ENCODE data around the gene HIVEP2.

HIVEP2 gene

DNA sequence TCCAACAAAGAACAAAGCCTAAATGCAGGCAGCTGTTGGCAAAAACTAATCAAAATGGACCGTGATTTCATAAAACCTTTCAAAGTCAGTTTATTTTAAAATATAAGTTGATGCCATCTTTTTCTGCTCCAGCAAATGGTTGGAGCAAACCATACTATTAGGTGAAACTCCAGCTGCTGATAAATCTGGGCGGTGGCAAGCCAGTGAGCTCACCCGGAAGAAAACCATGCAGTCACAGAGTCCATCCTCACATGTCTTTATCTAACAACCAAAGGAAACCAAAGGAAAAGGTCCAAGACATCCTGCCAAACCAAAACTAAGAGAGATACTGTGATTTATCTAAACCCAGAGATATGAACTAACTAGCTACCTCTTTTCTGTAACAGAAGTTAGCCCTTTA, 72.6 kb downstream of the HIVEP2 start:
- Histone ChIP-seq H3K4me1 (ENCODE audit: control insufficient read depth in 5 of 5, insufficient read depth in 5 of 5, low read length in 5 of 5) (peaks cover 2 to 31% (median 29%) of the 10 kb centered on the region in 5 donors), H3K27ac (ENCODE audit: low read depth, low read length) (peak overlapping the region; percentile 20), H3K4me3 (ENCODE audit: low read depth in 1 of 5, low read length in 5 of 5) (no peak overlapping the region), H3K27me3 (ENCODE audit: control insufficient read depth in 5 of 5, insufficient read depth in 4 of 5, low read length in 5 of 5) (no peaks in the 10 kb centered on the region), H3K9me3 (ENCODE audit: control insufficient read depth in 5 of 5, low read length in 5 of 5) (no peaks in the 10 kb centered on the region), H3K9ac (ENCODE audit: low read length in 5 of 5) (no peak overlapping the region), H3K36me3 (ENCODE audit: control insufficient read depth in 5 of 5, insufficient read depth in 5 of 5, low read length in 5 of 5) (peaks cover 0 to 2% (median 0%) of the 10 kb centered on the region in 5 donors)

DNA sequence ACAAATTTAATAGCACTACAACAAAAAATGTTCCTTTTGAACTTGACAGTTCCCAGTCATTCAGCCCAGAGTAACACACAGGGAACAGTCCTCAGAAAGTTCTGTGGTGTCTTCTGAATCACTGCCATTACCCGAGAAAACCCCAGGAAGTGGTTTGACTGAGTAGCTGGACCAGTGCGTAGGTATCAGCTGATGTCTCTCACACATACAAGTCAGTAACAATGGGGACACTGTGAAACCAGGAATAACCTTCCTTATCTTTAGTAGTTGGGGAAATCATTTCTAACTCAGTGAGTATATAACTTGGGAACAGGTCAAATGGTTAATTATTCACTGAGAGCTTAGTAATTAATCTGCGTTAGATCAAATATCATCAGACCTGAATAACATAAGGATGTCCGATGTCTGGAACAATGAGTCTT, 73.1 kb downstream of the HIVEP2 start:
- Histone ChIP-seq H3K4me1 (ENCODE audit: control insufficient read depth in 5 of 5, insufficient read depth in 5 of 5, low read length in 5 of 5) (peaks cover 2 to 36% (median 34%) of the 10 kb centered on the region in 5 donors), H3K36me3 (ENCODE audit: control insufficient read depth in 5 of 5, insufficient read depth in 5 of 5, low read length in 5 of 5) (peaks cover 0 to 2% (median 0%) of the 10 kb centered on the region in 5 donors), H3K9ac (ENCODE audit: low read length in 5 of 5) (peak overlapping the region in 1 of 5 donors; percentile 41), H3K9me3 (ENCODE audit: control insufficient read depth in 5 of 5, low read length in 5 of 5) (no peaks in the 10 kb centered on the region), H3K27ac (ENCODE audit: low read depth, low read length) (peak overlapping the region; percentile 20), H3K4me3 (ENCODE audit: low read depth in 1 of 5, low read length in 5 of 5) (no peak overlapping the region), H3K27me3 (ENCODE audit: control insufficient read depth in 5 of 5, insufficient read depth in 4 of 5, low read length in 5 of 5) (no peaks in the 10 kb centered on the region)

DNA sequence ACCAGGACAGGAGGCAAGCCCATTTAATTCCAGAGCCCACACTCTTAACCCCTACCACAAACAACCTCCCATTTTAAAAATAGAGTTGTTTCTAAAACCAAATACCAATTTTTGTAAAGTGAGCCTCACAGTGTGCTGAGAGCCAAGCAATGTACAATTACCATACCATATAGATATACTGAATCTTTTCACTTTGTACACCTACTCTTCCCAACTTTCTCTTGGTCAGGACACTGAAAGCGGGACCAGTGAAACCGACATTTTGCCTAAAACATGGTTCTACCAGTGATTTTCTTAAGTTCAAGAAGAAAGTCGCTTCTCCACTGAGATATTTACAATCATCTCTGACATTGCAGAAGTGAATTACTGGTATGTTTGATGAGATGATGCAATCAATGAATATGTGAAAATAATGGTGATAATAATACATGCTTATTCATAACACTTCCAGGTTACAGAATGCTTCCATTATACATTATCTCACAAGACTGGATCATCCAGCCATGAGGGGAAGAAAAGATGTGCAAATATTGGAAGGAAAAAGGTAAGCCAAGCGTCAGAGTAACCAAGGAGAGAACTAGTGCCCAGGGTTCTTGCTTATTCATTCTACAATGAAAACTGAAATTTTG, 74.1 kb downstream of the HIVEP2 start:
- H3K4me1 ChIP-seq (ENCODE audit: control insufficient read depth in 5 of 5, insufficient read depth in 5 of 5, low read length in 5 of 5), result peaks cover 2 to 39% (median 36%) of the 10 kb centered on the region in 5 donors
- peaks cover 0 to 2% (median 0%) of the 10 kb centered on the region in 5 donors for H3K36me3 ChIP-seq (ENCODE audit: control insufficient read depth in 5 of 5, insufficient read depth in 5 of 5, low read length in 5 of 5)
- no peaks in the 10 kb centered on the region for H3K9me3 ChIP-seq (ENCODE audit: control insufficient read depth in 5 of 5, low read length in 5 of 5)
- no peak overlapping the region for H3K9ac ChIP-seq (ENCODE audit: low read length in 5 of 5)
- no peak overlapping the region for H3K27ac ChIP-seq (ENCODE audit: low read depth, low read length)
- no peak overlapping the region for H3K4me3 ChIP-seq (ENCODE audit: low read depth in 1 of 5, low read length in 5 of 5)
- no peaks in the 10 kb centered on the region for H3K27me3 ChIP-seq (ENCODE audit: control insufficient read depth in 5 of 5, insufficient read depth in 4 of 5, low read length in 5 of 5)

DNA sequence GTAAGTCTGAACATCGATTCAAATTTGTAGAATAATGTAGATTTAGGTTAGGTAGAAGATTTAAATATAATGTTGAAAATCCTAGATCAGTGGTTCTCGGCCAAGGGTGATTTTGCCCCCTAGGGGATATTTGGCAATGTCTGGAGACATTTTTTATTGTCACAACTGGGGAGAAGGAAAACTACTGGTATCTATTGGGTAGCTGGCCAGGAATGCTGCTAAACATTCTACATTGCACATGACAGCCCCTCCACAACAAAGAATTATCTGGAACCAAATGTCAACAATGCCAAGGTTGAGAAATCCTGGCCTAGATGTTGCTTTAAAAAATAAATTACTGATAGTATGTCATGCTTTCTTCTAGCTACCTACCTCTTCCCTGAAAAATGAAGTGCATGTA, 76.1 kb downstream of the HIVEP2 start:
- Histone ChIP-seq H3K27ac (ENCODE audit: low read depth, low read length) (peak overlapping the region; percentile 45), H3K27me3 (ENCODE audit: control insufficient read depth in 5 of 5, insufficient read depth in 4 of 5, low read length in 5 of 5) (no peaks in the 10 kb centered on the region), H3K9ac (ENCODE audit: low read length in 5 of 5) (no peak overlapping the region), H3K4me3 (ENCODE audit: low read depth in 1 of 5, low read length in 5 of 5) (no peak overlapping the region), H3K36me3 (ENCODE audit: control insufficient read depth in 5 of 5, insufficient read depth in 5 of 5, low read length in 5 of 5) (no peaks in the 10 kb centered on the region), H3K4me1 (ENCODE audit: control insufficient read depth in 5 of 5, insufficient read depth in 5 of 5, low read length in 5 of 5) (peaks cover 2 to 39% (median 36%) of the 10 kb centered on the region in 5 donors), H3K9me3 (ENCODE audit: control insufficient read depth in 5 of 5, low read length in 5 of 5) (no peaks in the 10 kb centered on the region)

DNA sequence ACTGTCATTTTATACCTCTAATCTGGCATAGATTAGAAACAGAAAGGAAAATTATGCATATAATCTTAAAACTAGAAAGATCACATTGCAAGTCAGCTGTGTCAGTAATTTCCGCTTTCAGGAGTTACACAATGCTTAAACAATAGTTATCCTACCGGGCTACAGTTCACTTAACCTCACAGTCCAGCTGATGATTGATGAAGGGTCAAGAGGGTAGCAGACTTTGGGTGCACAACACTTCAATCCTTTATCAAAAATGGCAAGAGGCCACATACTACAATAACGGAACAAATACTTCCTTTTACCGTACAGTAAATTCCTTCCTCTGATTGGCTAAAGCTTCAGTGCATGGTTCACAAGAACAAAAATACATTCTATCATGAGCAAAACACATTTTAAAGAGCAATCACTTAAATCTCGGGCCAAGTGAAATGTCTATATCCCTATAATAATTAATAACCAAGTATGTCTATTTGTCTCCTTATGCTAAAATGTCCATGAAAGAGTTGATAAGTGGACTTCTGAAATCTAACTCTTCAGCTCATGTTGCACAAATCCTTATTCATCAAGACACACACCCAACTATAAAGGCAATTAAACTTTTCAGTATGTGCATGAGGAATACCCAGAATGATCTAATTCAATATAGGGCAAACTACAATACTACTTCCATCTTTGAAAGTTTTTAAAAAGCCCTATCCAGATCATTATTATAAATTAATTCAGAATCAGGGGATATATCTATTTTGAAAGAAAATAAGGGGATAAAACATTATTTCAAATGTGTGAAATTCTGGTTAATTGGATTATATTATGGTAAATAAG, 76.8 kb downstream of the HIVEP2 start:
- Histone ChIP-seq H3K4me3 (ENCODE audit: low read depth in 1 of 5, low read length in 5 of 5) (peak overlapping the region; percentile 39 to 62 (median 50)), H3K9ac (ENCODE audit: low read length in 5 of 5) (peak overlapping the region in 1 of 5 donors; percentile 1), H3K27ac (ENCODE audit: low read depth, low read length) (peak overlapping the region; percentile 45), H3K36me3 (ENCODE audit: control insufficient read depth in 5 of 5, insufficient read depth in 5 of 5, low read length in 5 of 5) (no peaks in the 10 kb centered on the region), H3K9me3 (ENCODE audit: control insufficient read depth in 5 of 5, low read length in 5 of 5) (no peaks in the 10 kb centered on the region), H3K27me3 (ENCODE audit: control insufficient read depth in 5 of 5, insufficient read depth in 4 of 5, low read length in 5 of 5) (no peaks in the 10 kb centered on the region), H3K4me1 (ENCODE audit: control insufficient read depth in 5 of 5, insufficient read depth in 5 of 5, low read length in 5 of 5) (peaks cover 2 to 42% (median 36%) of the 10 kb centered on the region in 5 donors)

DNA sequence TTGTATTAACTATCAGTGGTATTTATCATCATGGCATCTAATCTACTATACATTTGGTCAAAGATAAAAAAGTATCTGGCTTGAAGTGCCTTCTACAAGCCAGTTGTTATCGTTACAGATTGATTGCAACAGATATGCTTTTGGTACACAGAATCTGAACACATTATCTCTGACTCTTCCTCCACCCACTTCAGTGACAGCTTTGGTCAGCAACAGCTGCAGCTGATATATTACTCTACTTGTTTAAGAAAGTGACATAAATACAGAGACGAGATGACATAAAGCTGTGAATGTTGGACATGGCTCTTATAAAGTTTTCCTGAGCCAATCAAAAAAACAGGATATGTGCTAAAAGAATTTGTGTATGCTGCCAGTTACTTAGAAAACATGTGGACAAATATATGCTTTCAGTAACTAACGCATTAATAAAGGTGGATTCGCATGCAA, 77.6 kb downstream of the HIVEP2 start:
- Histone ChIP-seq H3K4me3 (ENCODE audit: low read depth in 1 of 5, low read length in 5 of 5) (peak overlapping the region in 4 of 5 donors; percentile 39 to 51 (median 48)), H3K27me3 (ENCODE audit: control insufficient read depth in 5 of 5, insufficient read depth in 4 of 5, low read length in 5 of 5) (no peaks in the 10 kb centered on the region), H3K4me1 (ENCODE audit: control insufficient read depth in 5 of 5, insufficient read depth in 5 of 5, low read length in 5 of 5) (peaks cover 2 to 37% (median 33%) of the 10 kb centered on the region in 5 donors), H3K9me3 (ENCODE audit: control insufficient read depth in 5 of 5, low read length in 5 of 5) (no peaks in the 10 kb centered on the region), H3K36me3 (ENCODE audit: control insufficient read depth in 5 of 5, insufficient read depth in 5 of 5, low read length in 5 of 5) (no peaks in the 10 kb centered on the region), H3K27ac (ENCODE audit: low read depth, low read length) (peak overlapping the region; percentile 45), H3K9ac (ENCODE audit: low read length in 5 of 5) (no peak overlapping the region)

DNA sequence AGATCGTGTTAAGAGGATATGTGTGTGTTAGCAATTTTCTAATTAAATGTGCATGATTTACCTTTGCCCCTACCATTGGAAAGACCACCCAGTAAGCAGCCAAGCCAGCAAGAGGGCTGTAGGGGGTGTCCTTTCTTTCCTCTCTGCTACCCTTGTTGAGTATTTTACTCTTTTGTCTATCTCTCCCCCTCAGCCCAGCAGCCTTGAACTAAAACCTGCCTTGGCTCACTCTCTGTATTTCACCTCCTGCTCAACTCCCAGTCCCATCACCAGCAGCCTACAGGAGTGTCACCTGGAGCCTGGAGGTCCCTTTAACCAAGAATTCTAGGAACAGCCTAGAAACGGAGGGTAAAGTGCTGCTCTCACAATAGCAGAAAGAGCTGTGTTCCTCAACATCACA, 81.0 kb downstream of the HIVEP2 start:
- Histone ChIP-seq H3K4me3 (ENCODE audit: low read depth in 1 of 5, low read length in 5 of 5) (no peak overlapping the region), H3K27ac (ENCODE audit: low read depth, low read length) (no peak overlapping the region), H3K27me3 (ENCODE audit: control insufficient read depth in 5 of 5, insufficient read depth in 4 of 5, low read length in 5 of 5) (no peaks in the 10 kb centered on the region), H3K9ac (ENCODE audit: low read length in 5 of 5) (no peak overlapping the region), H3K4me1 (ENCODE audit: control insufficient read depth in 5 of 5, insufficient read depth in 5 of 5, low read length in 5 of 5) (peaks cover 2 to 27% (median 23%) of the 10 kb centered on the region in 5 donors), H3K36me3 (ENCODE audit: control insufficient read depth in 5 of 5, insufficient read depth in 5 of 5, low read length in 5 of 5) (no peaks in the 10 kb centered on the region), H3K9me3 (ENCODE audit: control insufficient read depth in 5 of 5, low read length in 5 of 5) (no peaks in the 10 kb centered on the region)

DNA sequence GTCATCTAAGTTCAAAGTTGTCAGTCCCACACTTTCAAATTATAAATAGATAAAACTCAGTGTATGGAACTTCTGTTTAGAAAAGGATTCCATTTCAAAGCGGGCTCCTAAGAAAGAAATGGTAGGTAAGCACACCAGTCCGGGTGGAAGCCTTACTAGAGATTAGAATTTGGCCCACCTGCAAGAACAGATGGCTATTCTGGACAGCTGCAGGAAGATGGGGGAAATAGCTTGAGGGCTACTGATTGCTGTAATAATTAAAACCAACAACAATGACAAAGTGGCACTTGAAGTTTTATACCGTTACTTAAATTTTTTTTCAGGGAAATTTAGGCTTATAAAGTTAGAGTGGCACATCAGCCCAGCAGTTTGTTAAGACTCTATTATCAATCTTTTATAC, 83.3 kb downstream of the HIVEP2 start:
- no peak overlapping the region for H3K9ac ChIP-seq (ENCODE audit: low read length in 5 of 5)
- H3K4me3 ChIP-seq (ENCODE audit: low read depth in 1 of 5, low read length in 5 of 5), result no peak overlapping the region
- no peaks in the 10 kb centered on the region for H3K9me3 ChIP-seq (ENCODE audit: control insufficient read depth in 5 of 5, low read length in 5 of 5)
- no peaks in the 10 kb centered on the region for H3K36me3 ChIP-seq (ENCODE audit: control insufficient read depth in 5 of 5, insufficient read depth in 5 of 5, low read length in 5 of 5)
- H3K4me1 ChIP-seq (ENCODE audit: control insufficient read depth in 5 of 5, insufficient read depth in 5 of 5, low read length in 5 of 5), result peaks cover 0 to 11% (median 0%) of the 10 kb centered on the region in 5 donors
- H3K27me3 ChIP-seq (ENCODE audit: control insufficient read depth in 5 of 5, insufficient read depth in 4 of 5, low read length in 5 of 5), result no peaks in the 10 kb centered on the region
- no peak overlapping the region for H3K27ac ChIP-seq (ENCODE audit: low read depth, low read length)

DNA sequence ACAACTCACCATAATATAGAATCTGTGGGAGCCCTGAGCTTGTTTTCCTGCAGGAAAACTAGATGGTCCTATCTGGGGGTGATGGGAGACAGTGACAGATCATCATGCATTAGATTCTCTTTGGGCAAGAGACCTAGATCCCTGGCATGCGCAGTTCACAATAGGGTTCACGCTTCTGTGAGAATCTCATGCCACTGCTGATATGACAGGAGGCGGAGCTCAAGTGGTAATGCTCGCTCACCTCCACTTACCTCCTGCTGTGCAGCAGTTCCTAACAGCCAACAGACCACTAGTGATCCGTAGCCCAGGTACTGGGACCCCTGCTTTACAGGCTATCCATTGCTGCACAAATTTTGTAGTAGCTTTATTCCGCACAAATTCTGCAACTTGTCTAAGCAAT, 84.5 kb downstream of the HIVEP2 start:
- no peak overlapping the region for H3K9ac ChIP-seq (ENCODE audit: low read length in 5 of 5)
- no peaks in the 10 kb centered on the region for H3K27me3 ChIP-seq (ENCODE audit: control insufficient read depth in 5 of 5, insufficient read depth in 4 of 5, low read length in 5 of 5)
- H3K27ac ChIP-seq (ENCODE audit: low read depth, low read length), result no peak overlapping the region
- peaks cover 0 to 16% (median 0%) of the 10 kb centered on the region in 5 donors for H3K4me1 ChIP-seq (ENCODE audit: control insufficient read depth in 5 of 5, insufficient read depth in 5 of 5, low read length in 5 of 5)
- no peak overlapping the region for H3K4me3 ChIP-seq (ENCODE audit: low read depth in 1 of 5, low read length in 5 of 5)
- no peaks in the 10 kb centered on the region for H3K36me3 ChIP-seq (ENCODE audit: control insufficient read depth in 5 of 5, insufficient read depth in 5 of 5, low read length in 5 of 5)
- no peaks in the 10 kb centered on the region for H3K9me3 ChIP-seq (ENCODE audit: control insufficient read depth in 5 of 5, low read length in 5 of 5)
